Measurements from ENCODE around the gene AS3MT.

DNA sequence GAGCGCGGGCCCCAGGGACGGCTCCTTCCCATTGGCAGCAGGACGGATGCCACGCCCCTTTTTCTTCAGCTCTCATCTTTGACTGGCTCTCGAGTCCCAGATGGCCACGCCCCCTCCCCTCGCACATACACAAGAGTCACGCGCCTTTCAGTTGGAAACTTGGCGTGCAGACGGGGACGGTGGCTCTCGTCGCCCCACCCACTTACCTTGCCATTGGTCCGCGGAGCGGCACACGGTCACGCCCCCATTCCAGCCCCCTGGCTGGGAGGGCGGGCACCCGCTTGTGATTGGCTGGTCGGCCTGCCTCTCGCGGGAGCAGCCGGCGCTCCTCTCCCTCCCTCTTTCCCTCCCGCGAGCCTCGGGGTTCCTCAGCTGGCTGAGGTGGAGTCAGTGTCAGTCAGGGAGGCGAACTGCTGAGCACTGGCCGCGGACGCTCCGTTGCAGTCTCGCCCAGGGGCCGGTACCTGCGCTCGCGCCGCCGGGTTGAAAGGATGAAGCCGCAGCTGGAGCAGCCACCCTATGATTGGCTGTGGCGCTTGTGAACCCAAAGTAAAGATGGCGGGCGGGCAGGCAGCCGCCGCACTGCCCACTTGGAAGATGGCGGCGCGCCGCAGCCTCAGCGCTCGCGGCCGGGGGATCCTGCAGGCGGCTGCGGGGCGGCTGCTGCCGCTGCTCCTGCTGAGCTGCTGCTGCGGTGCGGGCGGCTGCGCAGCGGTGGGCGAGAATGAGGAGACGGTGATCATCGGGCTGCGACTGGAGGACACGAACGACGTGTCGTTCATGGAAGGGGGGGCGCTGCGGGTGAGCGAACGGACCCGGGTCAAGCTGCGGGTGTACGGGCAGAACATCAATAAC lies 48.9 kb downstream of the AS3MT start, which contains the start of gene CNNM2:
- TF ChIP-seq, protein P1, sequence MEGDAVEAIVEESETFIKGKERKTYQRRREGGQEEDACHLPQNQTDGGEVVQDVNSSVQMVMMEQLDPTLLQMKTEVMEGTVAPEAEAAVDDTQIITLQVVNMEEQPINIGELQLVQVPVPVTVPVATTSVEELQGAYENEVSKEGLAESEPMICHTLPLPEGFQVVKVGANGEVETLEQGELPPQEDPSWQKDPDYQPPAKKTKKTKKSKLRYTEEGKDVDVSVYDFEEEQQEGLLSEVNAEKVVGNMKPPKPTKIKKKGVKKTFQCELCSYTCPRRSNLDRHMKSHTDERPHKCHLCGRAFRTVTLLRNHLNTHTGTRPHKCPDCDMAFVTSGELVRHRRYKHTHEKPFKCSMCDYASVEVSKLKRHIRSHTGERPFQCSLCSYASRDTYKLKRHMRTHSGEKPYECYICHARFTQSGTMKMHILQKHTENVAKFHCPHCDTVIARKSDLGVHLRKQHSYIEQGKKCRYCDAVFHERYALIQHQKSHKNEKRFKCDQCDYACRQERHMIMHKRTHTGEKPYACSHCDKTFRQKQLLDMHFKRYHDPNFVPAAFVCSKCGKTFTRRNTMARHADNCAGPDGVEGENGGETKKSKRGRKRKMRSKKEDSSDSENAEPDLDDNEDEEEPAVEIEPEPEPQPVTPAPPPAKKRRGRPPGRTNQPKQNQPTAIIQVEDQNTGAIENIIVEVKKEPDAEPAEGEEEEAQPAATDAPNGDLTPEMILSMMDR (IDR thresholded peaks at IDR 0.05; ENCODE audit: low read length), result no peak
- TF ChIP-seq EZH2 (IDR thresholded peaks at IDR 0.05; ENCODE audit: borderline replicate concordance, low read length), result no peak

Data from OCI-LY1 (cell line).